HepG2 (cell line): ENCODE data around the gene B3GNT7. TPM values are rescaled to one million over a fixed set of nuclear protein-coding genes. Genes with fewer than 3 reads are reported as not detected.

Experiments
- ATAC-seq: fragments of 200-7000 bp; cut with Tn5 transposase; 3 replicates; pipeline ENCODE4 v1.9.1; 2020; ENCODE audit warnings: mild to moderate bottlenecking, moderate library complexity
- BruUV-seq: library from RNA; stranded (reverse); fragments of 400-500 nt; replicated peaks from 2 replicates; lab custom pipeline; 2021; lab: Mats Ljungman, UMichigan
- CTCF ChIA-PET: fragments of 300-600 bp; formaldehyde crosslinking; extraction: SDS; loops from one replicate; lab custom pipeline; 2021; ENCODE audit warnings: low total read pairs, inconsistent platforms, low intra/inter-chr PET ratio; lab: Yijun Ruan, JAX
- POLR2A ChIA-PET: fragments of 350-600 bp; sonication (Branson Sonifier 250); formaldehyde crosslinking; loops from one replicate; lab custom pipeline; 2020; ENCODE audit warnings: antibody characterized with exemption, inconsistent platforms; lab: Yijun Ruan, JAX
- DNase-seq: peaks from one replicate; pipeline ENCODE4 v3.0.0-alpha.2; 2015; ENCODE audit warnings: low spot score
- FAIRE-seq: peaks from 3 replicates; lab custom pipeline; 2011; peaks lifted over from hg19 to GRCh38; lab: Jason Lieb, UNC
- H2AFZ ChIP-seq: one replicate; pipeline ENCODE4 v1.6.1; 2011; ENCODE audit warnings: low read length, inconsistent platforms
- H3K27ac ChIP-seq: fragments of 300-600 bp; 3 replicates; pipeline ENCODE4 v1.8.0; 2011; ENCODE audit warnings: mixed run types, mild to moderate bottlenecking, mixed read lengths, low read length, inconsistent platforms; ENCODE audit not compliant: insufficient read depth; ENCODE audit errors: extremely low read length
- H3K27me3 ChIP-seq, 2 experiments: fragments of 200-600 bp in 1 of 2; 2 replicates in 1 of 2; 3 replicates in 1 of 2; pipeline versions ENCODE4 v1.6.0 to v1.8.0; 2011; ENCODE audit warnings: low read length in 2 of 2, mild to moderate bottlenecking in 2 of 2, moderate library complexity in 2 of 2, inconsistent platforms in 1 of 2; ENCODE audit not compliant: insufficient read depth in 2 of 2, control insufficient read depth in 1 of 2
- H3K36me3 ChIP-seq, 2 experiments: fragments of 200-600 bp in 1 of 2; replicated peaks in 1 of 2; 2 replicates in 1 of 2; 3 replicates in 1 of 2; pipeline versions ENCODE4 v1.5.1 to v1.8.0; 2011; ENCODE audit warnings: low read length in 2 of 2, inconsistent platforms in 1 of 2; ENCODE audit not compliant: insufficient read depth in 2 of 2, control insufficient read depth in 1 of 2
- H3K4me1 ChIP-seq: 2 replicates; pipeline ENCODE4 v1.5.1; 2012; ENCODE audit warnings: low read length, inconsistent platforms; ENCODE audit not compliant: insufficient read depth
- H3K4me2 ChIP-seq: 2 replicates; pipeline ENCODE4 v1.6.0; 2011; ENCODE audit warnings: low read depth, low read length, inconsistent platforms
- H3K4me3 ChIP-seq, 3 experiments: fragments of 200-600 bp in 1 of 3; sonication (generic), shearing (Covaris generic) in 1 of 3; replicated peaks in 1 of 3; 2 replicates each; pipeline ENCODE4 v1.5.1; 2011 to 2016; ENCODE audit warnings: low read length in 3 of 3, inconsistent platforms in 2 of 3, low read depth in 2 of 3, mild to moderate bottlenecking in 2 of 3, control low read depth in 1 of 3, mixed read lengths in 1 of 3; ENCODE audit not compliant: insufficient read depth in 1 of 3
- H3K79me2 ChIP-seq: one replicate; pipeline ENCODE4 v1.6.1; 2011; ENCODE audit warnings: low read length, inconsistent platforms; ENCODE audit not compliant: insufficient read depth
- H3K9ac ChIP-seq: 2 replicates; pipeline ENCODE4 v1.6.0; 2011; ENCODE audit warnings: mild to moderate bottlenecking, low read depth, low read length, inconsistent platforms; ENCODE audit not compliant: insufficient read depth
- H3K9me3 ChIP-seq: 2 replicates; pipeline ENCODE4 v1.5.1; 2012; ENCODE audit warnings: mild to moderate bottlenecking, low read length
- H4K20me1 ChIP-seq: 2 replicates; pipeline ENCODE4 v1.6.0; 2011; ENCODE audit warnings: inconsistent platforms, mild to moderate bottlenecking, low read length, moderate library complexity; ENCODE audit not compliant: insufficient read depth
- FOXA3 ChIP-seq: IDR thresholded peaks from 2 replicates; pipeline ENCODE4 v1.6.1; 2016; ENCODE audit warnings: missing genetic modification reagents, missing compliant biosample characterization
- GATAD2A ChIP-seq: IDR thresholded peaks from 2 replicates; pipeline ENCODE4 v1.6.1; 2016
- KAT7 ChIP-seq: IDR thresholded peaks from 2 replicates; pipeline ENCODE4 v1.6.1; 2018; ENCODE audit warnings: borderline replicate concordance, missing compliant biosample characterization
- KDM5B ChIP-seq: sonication (generic); formaldehyde crosslinking; IDR thresholded peaks from 2 replicates; pipeline ENCODE4 v1.4.0; 2020; ENCODE audit warnings: missing genetic modification reagents, mild to moderate bottlenecking, borderline replicate concordance
- NR2F1 ChIP-seq, 2 experiments: fragments of 450-650 bp in 1 of 2; formaldehyde crosslinking in 1 of 2; IDR thresholded peaks; 2 replicates each; pipeline versions ENCODE4 v1.5.0 to v1.6.1; 2016 to 2020; ENCODE audit warnings: mild to moderate bottlenecking in 1 of 2, missing compliant biosample characterization in 1 of 2, missing genetic modification reagents in 1 of 2, moderate library complexity in 1 of 2
- POLR2A ChIP-seq, 2 experiments: IDR thresholded peaks; 2 replicates each; pipeline ENCODE4 v1.6.1; 2011; ENCODE audit warnings: low read depth in 2 of 2, low read length in 2 of 2, mild to moderate bottlenecking in 1 of 2, moderate library complexity in 1 of 2; ENCODE audit not compliant: insufficient read depth in 1 of 2
- TEAD3 ChIP-seq: optimal IDR thresholded peaks from 2 replicates; pipeline ENCODE3; 2016; ENCODE audit warnings: borderline replicate concordance
- THAP11 ChIP-seq: IDR thresholded peaks from 2 replicates; pipeline ENCODE4 v1.6.1; 2016; ENCODE audit warnings: missing biosample characterization, missing genetic modification reagents
- ZBTB7B ChIP-seq: sonication (generic); formaldehyde crosslinking; IDR thresholded peaks from 2 replicates; pipeline ENCODE4 v1.4.0; 2020; ENCODE audit warnings: missing genetic modification reagents
- WGBS: methylation state at CpG from one replicate; pipeline ENCODE4 v1.1.6; 2017; ENCODE audit warnings: low lambda C conversion rate; 5-methylcytosine and 5-hydroxymethylcytosine counted together
- in situ Hi-C: cut with HindIII; loops from 2 replicates; pipeline ENCODE4 v1.10.0; 2017; ENCODE audit warnings: low pct_unique_long_range_greater_than_20kb; ENCODE audit not compliant: extremely low pct_ligation_motif_present
- intact Hi-C: fragments of 100-400 bp; cut with micrococcal nuclease; formaldehyde crosslinking; loops from one replicate; pipeline ENCODE4 v1.10.0; 2022; ENCODE audit not compliant: unreplicated experiment
- polyA plus RNA-seq, 8 experiments: library from polyadenylated mRNA; depleted of rRNA in 3 of 8; stranded (reverse) in 7 of 8; unstranded in 1 of 8; fragments of >200 nt; fragmentation: Illumina TruSeq in 4 of 8; extraction: Trizol in 4 of 8; gene quantifications; 2 replicates each; pipeline versions ENCODE4 v1.2.1 to v1.2.3, GENCODE V29; 2011 to 2016; ENCODE audit warnings: low read depth in 4 of 8, missing spikeins in 1 of 8, mixed read lengths in 1 of 8; ENCODE audit not compliant: insufficient read depth in 1 of 8
- total RNA-seq, 5 experiments: library from RNA; depleted of rRNA; stranded (reverse); fragments of >200 nt; fragmentation: Illumina TruSeq; extraction: Trizol; gene quantifications; 2 replicates each; pipeline ENCODE4 v1.2.3, GENCODE V29; 2016; ENCODE audit warnings: low read depth in 1 of 5
- TF ChIP-seq, protein P1 (sequence below): sonication (generic); formaldehyde crosslinking; conservative IDR thresholded peaks from 2 replicates; pipeline ENCODE4 v1.4.0; 2020; ENCODE audit warnings: mild to moderate bottlenecking, missing genetic modification reagents, moderate library complexity
- TF ChIP-seq, protein P2 (sequence below): sonication (generic); formaldehyde crosslinking; IDR thresholded peaks from 2 replicates; pipeline ENCODE4 v1.8.0; 2022; ENCODE audit warnings: mild to moderate bottlenecking, missing genetic modification reagents
- TF ChIP-seq, protein P3 (sequence below): sonication (generic); formaldehyde crosslinking; IDR thresholded peaks from 2 replicates; pipeline ENCODE4 v1.8.0; 2022; ENCODE audit warnings: mild to moderate bottlenecking, missing genetic modification reagents, moderate library complexity
- TF ChIP-seq, protein P4 (sequence below): IDR thresholded peaks from 2 replicates; pipeline ENCODE4 v1.6.1; 2018; ENCODE audit warnings: missing genetic modification reagents, mild to moderate bottlenecking, missing compliant biosample characterization
- TF ChIP-seq, protein P5 (sequence below): sonication (generic); formaldehyde crosslinking; conservative IDR thresholded peaks from 2 replicates; pipeline ENCODE4 v1.8.0; 2022; ENCODE audit warnings: low read depth, missing genetic modification reagents

The B3GNT7 gene
- total and polyA plus RNA-seq, 2 of the 13 experiments (the other 11 are each of a cell fraction or from before 2014, with no cell fraction given) = 0.04 to 0.24 TPM

DNA sequence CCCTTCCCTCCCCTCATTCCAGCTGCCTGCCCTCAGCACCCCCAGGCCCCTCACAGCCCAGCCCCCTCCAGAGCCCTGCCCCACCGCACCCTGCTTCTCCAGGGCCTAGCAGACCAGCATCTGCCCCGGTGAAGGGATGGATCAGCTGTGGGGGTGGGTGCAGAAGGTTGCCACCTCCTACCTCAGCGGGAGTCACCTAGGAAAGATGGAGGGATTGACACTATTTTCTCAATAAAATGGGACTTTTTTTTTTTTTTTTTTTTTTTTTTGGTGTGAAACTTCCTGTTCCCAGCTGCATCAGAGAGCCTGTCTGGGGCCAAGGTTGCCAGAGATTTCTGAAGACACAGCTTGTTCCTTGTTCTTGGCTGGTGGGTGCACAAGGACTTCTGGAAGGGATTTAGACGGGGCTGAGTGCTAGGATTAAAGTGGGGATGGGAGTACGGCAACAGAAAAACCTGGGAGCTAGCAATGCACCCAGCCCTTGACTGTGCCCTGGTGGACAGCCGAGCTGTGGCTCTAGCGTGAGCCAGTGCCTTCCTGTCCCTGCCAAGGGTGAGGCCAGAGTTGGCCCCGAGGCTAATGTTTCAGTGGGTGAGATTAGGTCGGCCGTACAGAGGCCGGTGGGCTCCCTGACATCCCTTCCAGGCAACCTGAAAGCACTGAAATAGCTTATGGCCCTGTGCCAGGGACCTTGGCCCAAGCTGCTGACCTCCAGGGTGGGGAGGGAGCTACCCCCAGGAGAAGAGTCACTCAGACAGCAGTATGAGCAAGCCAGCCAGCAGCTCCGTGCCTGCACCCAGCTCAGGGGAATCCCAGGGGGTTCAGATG lies 4.6 kb downstream of the B3GNT7 start:
- H3K4me3 ChIP-seq = peak overlapping the region; percentile 7 to 62 (median 29); a peak in 5 of 6 replicates
- peaks cover 4 to 74% of the 10 kb centered on the region in 2 experiments for H3K27me3 ChIP-seq
- in situ Hi-C loops (loop anchor here (10.0 kb wide), 1 partner anchor 105 kb away; no protein-coding TSS in a partner anchor), intact Hi-C loops (no loop called here)
- POLR2A ChIA-PET = interaction anchor here (0.8 to 1.2 kb wide), 4 partner anchors 12 to 210 kb away, joined by 4 to 11 read pairs (median 6); partner anchors contain the start of gene NCL
- FAIRE-seq = peak; percentile 34
- WGBS = 19% methylated on average over 11 of the region's 12 CpGs
- H3K9me3 ChIP-seq = no peaks in the 10 kb centered on the region
- no peak overlapping the region for H3K27ac ChIP-seq
- no peaks in the 10 kb centered on the region for H3K79me2 ChIP-seq
- H3K4me2 ChIP-seq = peak overlapping the region; percentile 82
- no peaks in the 10 kb centered on the region for H3K36me3 ChIP-seq
- CTCF ChIA-PET = interaction anchor here (0.9 to 1.7 kb wide), 3 partner anchors 12 to 172 kb away, joined by 3 to 5 read pairs (median 3); no protein-coding TSS in a partner anchor
- BruUV-seq = no TSS peak
- peak; percentile 41 for DNase-seq
- ATAC-seq = peak; percentile 89
- H3K4me1 ChIP-seq = peaks cover 16% of the 10 kb centered on the region
- peak overlapping the region; percentile 55 for H2AFZ ChIP-seq
- H3K9ac ChIP-seq = peak overlapping the region; percentile 34; the same call in 1 of the 2 replicates
- H4K20me1 ChIP-seq = no peaks in the 10 kb centered on the region
- TF ChIP-seq FOXA3 (CRISPR knock-in tag) = no peak
- TF ChIP-seq, protein P1, sequence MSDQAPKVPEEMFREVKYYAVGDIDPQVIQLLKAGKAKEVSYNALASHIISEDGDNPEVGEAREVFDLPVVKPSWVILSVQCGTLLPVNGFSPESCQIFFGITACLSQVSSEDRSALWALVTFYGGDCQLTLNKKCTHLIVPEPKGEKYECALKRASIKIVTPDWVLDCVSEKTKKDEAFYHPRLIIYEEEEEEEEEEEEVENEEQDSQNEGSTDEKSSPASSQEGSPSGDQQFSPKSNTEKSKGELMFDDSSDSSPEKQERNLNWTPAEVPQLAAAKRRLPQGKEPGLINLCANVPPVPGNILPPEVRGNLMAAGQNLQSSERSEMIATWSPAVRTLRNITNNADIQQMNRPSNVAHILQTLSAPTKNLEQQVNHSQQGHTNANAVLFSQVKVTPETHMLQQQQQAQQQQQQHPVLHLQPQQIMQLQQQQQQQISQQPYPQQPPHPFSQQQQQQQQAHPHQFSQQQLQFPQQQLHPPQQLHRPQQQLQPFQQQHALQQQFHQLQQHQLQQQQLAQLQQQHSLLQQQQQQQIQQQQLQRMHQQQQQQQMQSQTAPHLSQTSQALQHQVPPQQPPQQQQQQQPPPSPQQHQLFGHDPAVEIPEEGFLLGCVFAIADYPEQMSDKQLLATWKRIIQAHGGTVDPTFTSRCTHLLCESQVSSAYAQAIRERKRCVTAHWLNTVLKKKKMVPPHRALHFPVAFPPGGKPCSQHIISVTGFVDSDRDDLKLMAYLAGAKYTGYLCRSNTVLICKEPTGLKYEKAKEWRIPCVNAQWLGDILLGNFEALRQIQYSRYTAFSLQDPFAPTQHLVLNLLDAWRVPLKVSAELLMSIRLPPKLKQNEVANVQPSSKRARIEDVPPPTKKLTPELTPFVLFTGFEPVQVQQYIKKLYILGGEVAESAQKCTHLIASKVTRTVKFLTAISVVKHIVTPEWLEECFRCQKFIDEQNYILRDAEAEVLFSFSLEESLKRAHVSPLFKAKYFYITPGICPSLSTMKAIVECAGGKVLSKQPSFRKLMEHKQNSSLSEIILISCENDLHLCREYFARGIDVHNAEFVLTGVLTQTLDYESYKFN = 0 out of 2 replicates have a peak, but pooled peaks have one; percentile 25
- no peak for TF ChIP-seq POLR2A (IDR thresholded peaks at IDR 0.05; ENCODE audit: insufficient read depth in 1 of 2, low read depth in 2 of 2, low read length in 2 of 2)
- TF ChIP-seq, protein P2, sequence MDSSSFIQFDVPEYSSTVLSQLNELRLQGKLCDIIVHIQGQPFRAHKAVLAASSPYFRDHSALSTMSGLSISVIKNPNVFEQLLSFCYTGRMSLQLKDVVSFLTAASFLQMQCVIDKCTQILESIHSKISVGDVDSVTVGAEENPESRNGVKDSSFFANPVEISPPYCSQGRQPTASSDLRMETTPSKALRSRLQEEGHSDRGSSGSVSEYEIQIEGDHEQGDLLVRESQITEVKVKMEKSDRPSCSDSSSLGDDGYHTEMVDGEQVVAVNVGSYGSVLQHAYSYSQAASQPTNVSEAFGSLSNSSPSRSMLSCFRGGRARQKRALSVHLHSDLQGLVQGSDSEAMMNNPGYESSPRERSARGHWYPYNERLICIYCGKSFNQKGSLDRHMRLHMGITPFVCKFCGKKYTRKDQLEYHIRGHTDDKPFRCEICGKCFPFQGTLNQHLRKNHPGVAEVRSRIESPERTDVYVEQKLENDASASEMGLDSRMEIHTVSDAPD (CRISPR knock-in tag) = no peak
- 0 out of 2 replicates have a peak, but pooled peaks have one; percentile 25 for TF ChIP-seq ZBTB7B (CRISPR knock-in tag)
- TF ChIP-seq, protein P3, sequence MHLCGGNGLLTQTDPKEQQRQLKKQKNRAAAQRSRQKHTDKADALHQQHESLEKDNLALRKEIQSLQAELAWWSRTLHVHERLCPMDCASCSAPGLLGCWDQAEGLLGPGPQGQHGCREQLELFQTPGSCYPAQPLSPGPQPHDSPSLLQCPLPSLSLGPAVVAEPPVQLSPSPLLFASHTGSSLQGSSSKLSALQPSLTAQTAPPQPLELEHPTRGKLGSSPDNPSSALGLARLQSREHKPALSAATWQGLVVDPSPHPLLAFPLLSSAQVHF = no peak
- TF ChIP-seq KDM5B = no peak
- 0 out of 2 replicates have a peak, but pooled peaks have one; percentile 12 for TF ChIP-seq THAP11 (CRISPR knock-in tag)
- peak; percentile 52 to 85; a peak in 3 of 4 replicates for TF ChIP-seq NR2F1 (CRISPR knock-in tag; IDR thresholded peaks at IDR 0.05)
- TF ChIP-seq GATAD2A (CRISPR knock-in tag) = 0 out of 2 replicates have a peak, but pooled peaks have one; percentile 23
- peak; percentile 31 for TF ChIP-seq TEAD3 (CRISPR knock-in tag)
- TF ChIP-seq, protein P4, sequence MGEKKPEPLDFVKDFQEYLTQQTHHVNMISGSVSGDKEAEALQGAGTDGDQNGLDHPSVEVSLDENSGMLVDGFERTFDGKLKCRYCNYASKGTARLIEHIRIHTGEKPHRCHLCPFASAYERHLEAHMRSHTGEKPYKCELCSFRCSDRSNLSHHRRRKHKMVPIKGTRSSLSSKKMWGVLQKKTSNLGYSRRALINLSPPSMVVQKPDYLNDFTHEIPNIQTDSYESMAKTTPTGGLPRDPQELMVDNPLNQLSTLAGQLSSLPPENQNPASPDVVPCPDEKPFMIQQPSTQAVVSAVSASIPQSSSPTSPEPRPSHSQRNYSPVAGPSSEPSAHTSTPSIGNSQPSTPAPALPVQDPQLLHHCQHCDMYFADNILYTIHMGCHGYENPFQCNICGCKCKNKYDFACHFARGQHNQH (CRISPR knock-in tag) = 0 out of 2 replicates have a peak, but pooled peaks have one; percentile 18
- no peak for TF ChIP-seq KAT7 (CRISPR knock-in tag)
- TF ChIP-seq, protein P5, sequence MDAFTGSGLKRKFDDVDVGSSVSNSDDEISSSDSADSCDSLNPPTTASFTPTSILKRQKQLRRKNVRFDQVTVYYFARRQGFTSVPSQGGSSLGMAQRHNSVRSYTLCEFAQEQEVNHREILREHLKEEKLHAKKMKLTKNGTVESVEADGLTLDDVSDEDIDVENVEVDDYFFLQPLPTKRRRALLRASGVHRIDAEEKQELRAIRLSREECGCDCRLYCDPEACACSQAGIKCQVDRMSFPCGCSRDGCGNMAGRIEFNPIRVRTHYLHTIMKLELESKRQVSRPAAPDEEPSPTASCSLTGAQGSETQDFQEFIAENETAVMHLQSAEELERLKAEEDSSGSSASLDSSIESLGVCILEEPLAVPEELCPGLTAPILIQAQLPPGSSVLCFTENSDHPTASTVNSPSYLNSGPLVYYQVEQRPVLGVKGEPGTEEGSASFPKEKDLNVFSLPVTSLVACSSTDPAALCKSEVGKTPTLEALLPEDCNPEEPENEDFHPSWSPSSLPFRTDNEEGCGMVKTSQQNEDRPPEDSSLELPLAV = no peak
